ENCODE data around the gene SIRT3. TPM values are rescaled to one million over a fixed set of nuclear protein-coding genes. Genes with fewer than 3 reads are reported as not detected.
"Not testable (repeated sequence)": the region's sequence is repeated elsewhere in the genome, so short reads cannot be mapped to it uniquely, and the experiment has no call there.

Gene SIRT3
- total RNA-seq, 1 donor from 2014 or later: 18.5 TPM

DNA sequence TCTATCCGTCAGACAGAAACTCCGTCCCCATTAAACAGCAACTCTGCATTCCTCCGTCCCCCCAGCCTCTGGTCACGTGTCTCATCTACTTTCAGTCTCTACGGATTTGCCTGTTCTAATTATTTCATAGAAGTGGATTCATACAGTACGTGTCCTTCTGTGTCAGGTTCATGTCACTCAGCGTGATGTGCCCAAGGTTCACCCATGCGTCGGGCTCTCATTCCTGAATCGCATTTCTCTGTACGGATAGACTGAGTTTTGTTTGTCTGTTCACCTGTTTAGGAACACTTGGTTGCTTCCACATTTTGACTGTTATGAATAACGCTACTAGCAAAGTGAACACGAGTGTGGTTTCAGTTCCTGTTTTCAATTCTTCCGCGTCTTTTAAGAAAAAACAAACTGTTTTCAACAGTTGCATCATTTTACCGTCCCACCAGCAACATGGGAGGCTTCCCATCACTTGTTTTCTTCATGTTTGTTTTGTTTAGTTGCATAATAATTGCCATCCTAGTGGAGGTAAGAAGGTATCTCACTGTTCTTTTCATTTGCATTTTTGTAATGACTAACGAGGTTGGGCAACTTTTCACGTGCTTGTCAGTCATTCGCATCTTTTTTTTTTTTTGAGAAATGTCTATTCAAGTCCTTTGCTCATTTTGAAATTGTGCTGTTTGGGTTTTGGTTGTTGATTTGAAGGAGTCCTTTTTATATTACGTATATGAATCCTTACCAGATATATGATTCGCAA lies 33.2 kb upstream of the SIRT3 start:
- TF ChIP-seq, protein P1, sequence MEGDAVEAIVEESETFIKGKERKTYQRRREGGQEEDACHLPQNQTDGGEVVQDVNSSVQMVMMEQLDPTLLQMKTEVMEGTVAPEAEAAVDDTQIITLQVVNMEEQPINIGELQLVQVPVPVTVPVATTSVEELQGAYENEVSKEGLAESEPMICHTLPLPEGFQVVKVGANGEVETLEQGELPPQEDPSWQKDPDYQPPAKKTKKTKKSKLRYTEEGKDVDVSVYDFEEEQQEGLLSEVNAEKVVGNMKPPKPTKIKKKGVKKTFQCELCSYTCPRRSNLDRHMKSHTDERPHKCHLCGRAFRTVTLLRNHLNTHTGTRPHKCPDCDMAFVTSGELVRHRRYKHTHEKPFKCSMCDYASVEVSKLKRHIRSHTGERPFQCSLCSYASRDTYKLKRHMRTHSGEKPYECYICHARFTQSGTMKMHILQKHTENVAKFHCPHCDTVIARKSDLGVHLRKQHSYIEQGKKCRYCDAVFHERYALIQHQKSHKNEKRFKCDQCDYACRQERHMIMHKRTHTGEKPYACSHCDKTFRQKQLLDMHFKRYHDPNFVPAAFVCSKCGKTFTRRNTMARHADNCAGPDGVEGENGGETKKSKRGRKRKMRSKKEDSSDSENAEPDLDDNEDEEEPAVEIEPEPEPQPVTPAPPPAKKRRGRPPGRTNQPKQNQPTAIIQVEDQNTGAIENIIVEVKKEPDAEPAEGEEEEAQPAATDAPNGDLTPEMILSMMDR (IDR thresholded peaks at IDR 0.05): peak; percentile 8
- Mint-ChIP-seq H3K36me3 (ENCODE audit: low read depth) (no peaks in the 10 kb centered on the region), H3K4me3 (ENCODE audit: unreplicated experiment) (no peak overlapping the region), H3K9me3 (ENCODE audit: low read depth) (no peaks in the 10 kb centered on the region), H3K27ac (ENCODE audit: unreplicated experiment) (no peak overlapping the region), H3K27me3 (ENCODE audit: low read depth) (peaks cover 11% of the 10 kb centered on the region), H3K4me1 (ENCODE audit: low read depth) (peaks cover 7% of the 10 kb centered on the region)
- DNase-seq (ENCODE audit: low spot score): no peak

DNA sequence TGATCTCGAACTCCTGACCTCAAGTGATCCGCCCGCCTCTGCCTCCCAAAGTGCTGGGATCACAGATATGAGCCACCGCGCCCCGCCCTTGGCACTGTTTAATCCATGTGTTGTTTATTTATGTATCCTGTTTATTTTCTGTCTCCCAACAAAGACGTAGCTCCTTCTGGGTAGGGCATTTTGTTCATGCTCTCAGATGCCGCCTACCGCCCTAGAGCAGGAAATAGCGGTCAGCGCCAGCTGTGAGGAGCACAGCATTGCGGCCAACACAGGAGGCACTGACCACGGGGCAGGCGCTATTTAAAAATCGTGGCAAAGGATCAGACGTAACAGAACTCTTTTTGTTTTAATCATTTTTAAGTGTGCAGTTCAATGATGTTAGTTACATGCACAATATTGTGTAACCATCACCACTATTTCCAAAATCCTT lies 32.6 kb upstream of the SIRT3 start:
- not testable (repeated sequence) for H3K27ac Mint-ChIP-seq (ENCODE audit: unreplicated experiment); H3K36me3 Mint-ChIP-seq (ENCODE audit: low read depth); H3K4me1 Mint-ChIP-seq (ENCODE audit: low read depth); DNase-seq (ENCODE audit: low spot score); H3K4me3 Mint-ChIP-seq (ENCODE audit: unreplicated experiment); H3K9me3 Mint-ChIP-seq (ENCODE audit: low read depth)
- peaks cover 11% of the 10 kb centered on the region for H3K27me3 Mint-ChIP-seq (ENCODE audit: low read depth)
- TF ChIP-seq, protein P1 (IDR thresholded peaks at IDR 0.05): peak; percentile 39

DNA sequence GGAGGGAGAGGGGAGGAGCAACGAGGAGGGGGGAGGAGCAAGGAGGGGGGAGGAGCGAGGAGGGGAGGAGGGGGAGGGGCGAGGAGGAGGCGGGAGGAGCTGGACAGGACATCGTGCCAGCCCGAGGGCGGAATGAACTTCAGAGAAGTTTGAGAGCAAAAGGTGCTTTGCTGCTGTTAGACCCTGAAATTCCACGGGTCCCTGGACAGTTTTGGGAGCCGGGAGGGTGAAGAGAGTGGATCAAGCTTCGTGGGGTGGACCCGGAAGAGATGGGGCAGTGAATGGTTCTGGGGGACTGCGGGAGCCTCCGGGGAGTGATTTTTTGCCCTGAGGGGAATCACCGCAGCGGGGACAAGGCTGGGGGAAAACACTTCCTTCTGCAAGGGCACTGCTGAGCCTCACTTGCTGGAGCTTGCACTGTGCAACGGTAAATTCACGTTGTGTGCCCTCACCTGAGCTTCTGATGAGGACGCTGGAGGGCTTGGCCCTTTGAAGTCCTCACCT lies 31.4 kb upstream of the SIRT3 start:
- no peak for DNase-seq (ENCODE audit: low spot score)
- H3K9me3 Mint-ChIP-seq (ENCODE audit: low read depth): no peaks in the 10 kb centered on the region
- no peaks in the 10 kb centered on the region for H3K36me3 Mint-ChIP-seq (ENCODE audit: low read depth)
- peaks cover 9% of the 10 kb centered on the region for H3K27me3 Mint-ChIP-seq (ENCODE audit: low read depth)
- H3K4me3 Mint-ChIP-seq (ENCODE audit: unreplicated experiment): peak overlapping the region; percentile 52
- TF ChIP-seq, protein P1 (IDR thresholded peaks at IDR 0.05): no peak
- no peak overlapping the region for H3K27ac Mint-ChIP-seq (ENCODE audit: unreplicated experiment)
- H3K4me1 Mint-ChIP-seq (ENCODE audit: low read depth): peaks cover 7% of the 10 kb centered on the region

DNA sequence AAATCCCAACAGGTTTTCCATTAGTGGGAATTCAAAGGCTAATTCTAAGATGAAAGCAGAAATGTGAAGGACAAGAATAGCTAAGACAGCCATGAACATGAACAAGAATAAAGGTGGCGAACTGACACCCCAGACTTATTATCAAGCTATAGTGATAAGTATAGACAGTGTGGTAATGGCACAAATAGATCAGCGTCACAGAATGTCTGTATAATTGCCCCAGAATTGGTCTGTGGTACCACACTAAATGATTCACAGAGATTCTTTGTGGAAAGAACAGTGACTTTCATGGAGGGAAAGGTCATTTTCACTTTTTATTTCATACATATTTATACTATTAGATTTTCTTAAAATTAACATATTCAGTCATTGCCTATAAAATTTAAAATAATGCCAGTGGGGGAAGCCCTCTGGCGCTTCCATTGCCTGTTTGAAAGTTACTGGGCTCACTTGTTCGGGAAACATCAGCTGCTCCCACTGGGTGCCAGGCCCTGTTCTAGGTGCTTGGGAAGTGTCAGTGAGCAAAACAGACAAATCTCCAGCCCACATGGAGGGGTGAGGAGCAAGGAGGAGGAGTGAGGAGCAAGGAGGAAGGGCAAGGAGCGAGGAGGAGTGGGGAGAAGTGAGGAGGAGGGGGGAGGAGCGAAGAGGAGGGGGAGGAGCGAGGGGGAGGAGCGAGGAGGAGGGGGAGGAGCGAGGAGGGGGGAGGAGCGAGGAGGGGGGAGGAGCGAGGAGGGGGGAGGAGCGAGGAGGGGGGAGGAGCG lies 30.7 kb upstream of the SIRT3 start:
- no peak for DNase-seq (ENCODE audit: low spot score)
- H3K4me1 Mint-ChIP-seq (ENCODE audit: low read depth): peaks cover 7% of the 10 kb centered on the region
- H3K9me3 Mint-ChIP-seq (ENCODE audit: low read depth): peaks cover 2% of the 10 kb centered on the region

DNA sequence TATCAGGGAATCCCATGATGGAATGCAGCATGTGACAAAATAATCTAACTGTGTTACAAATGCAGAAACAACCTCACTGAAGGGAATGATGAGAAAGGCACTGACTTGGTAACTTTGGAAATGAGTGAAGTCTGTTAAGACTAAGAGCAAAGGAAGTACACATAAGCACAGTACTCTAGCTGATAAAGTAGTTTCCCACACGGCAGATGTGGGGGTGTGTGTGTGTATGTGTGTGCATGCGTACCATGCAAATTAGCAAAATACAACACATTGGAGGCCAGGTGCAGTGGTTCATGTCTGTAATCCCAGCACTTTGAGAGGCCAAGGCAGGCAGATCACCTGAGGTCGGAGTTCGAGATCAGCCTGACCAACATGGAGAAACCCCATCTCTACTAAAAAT lies 25.5 kb upstream of the SIRT3 start:
- no peak for DNase-seq (ENCODE audit: low spot score)

More for the DNA sequence above, 30.7 kb upstream of the SIRT3 start:
- Mint-ChIP-seq H3K36me3 (ENCODE audit: low read depth) (no peaks in the 10 kb centered on the region), H3K27me3 (ENCODE audit: low read depth) (peaks cover 9% of the 10 kb centered on the region), H3K27ac (ENCODE audit: unreplicated experiment) (no peak overlapping the region), H3K4me3 (ENCODE audit: unreplicated experiment) (no peak overlapping the region)
- TF ChIP-seq, protein P1 (IDR thresholded peaks at IDR 0.05): no peak

More for the DNA sequence above, 25.5 kb upstream of the SIRT3 start:
- Mint-ChIP-seq H3K9me3 (ENCODE audit: low read depth) (peaks cover 5% of the 10 kb centered on the region), H3K4me3 (ENCODE audit: unreplicated experiment) (no peak overlapping the region), H3K27ac (ENCODE audit: unreplicated experiment) (no peak overlapping the region), H3K4me1 (ENCODE audit: low read depth) (no peaks in the 10 kb centered on the region), H3K36me3 (ENCODE audit: low read depth) (no peaks in the 10 kb centered on the region), H3K27me3 (ENCODE audit: low read depth) (no peaks in the 10 kb centered on the region)
- TF ChIP-seq, protein P1 (IDR thresholded peaks at IDR 0.05): no peak
